Activated naive CD8-positive, alpha-beta T cell (primary cell): ENCODE measurements around the gene LGALSL.

ENCODE experiments used
- H3K27ac Mint-ChIP-seq: one replicate; pipeline ENCODE4 v1.8.0; 2021; ENCODE audit warnings: mixed read lengths
- H3K27me3 Mint-ChIP-seq: one replicate; pipeline ENCODE4 v1.8.0; 2021; ENCODE audit warnings: mixed read lengths
- H3K36me3 Mint-ChIP-seq: one replicate; pipeline ENCODE4 v1.8.0; 2021; ENCODE audit warnings: mixed read lengths
- H3K4me1 Mint-ChIP-seq: one replicate; pipeline ENCODE4 v1.8.0; 2021; ENCODE audit warnings: low read depth, mixed read lengths
- H3K4me3 Mint-ChIP-seq: one replicate; pipeline ENCODE4 v1.8.0; 2021; ENCODE audit warnings: mild to moderate bottlenecking, mixed read lengths
- H3K9me3 Mint-ChIP-seq: one replicate; pipeline ENCODE4 v1.8.0; 2021; ENCODE audit warnings: low read depth, mixed read lengths

LGALSL gene

DNA sequence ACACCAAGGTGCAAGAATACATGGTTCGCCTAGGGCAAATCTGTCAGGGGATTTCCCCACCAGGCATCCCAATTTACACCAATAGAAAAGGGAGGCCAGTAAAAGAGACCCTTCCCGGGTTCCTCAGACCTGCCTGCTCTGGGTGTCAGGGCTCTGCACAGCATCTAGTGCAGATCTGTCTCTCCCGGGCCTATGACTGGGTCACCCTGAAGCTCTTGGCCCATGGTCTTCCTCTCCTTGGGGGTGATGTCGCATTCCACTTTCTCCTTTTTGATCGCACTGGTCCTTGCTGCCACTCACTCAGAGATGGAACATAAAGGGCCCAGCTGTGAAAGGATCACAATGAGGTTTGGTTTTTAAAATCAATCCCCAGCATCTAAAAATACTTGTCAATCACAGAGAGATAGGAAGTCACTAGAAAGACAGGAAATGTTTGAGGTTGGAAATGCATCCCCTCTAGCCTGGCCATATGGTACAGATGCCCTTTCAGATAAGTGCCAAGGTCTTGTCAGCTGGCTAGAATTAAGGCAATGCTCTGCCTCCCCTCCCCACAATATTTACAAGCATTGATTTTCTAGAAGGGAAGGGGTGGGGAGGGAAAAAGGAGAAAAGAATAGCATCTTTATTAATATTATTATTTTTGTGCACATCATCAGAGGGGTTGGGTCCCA, 35.3 kb downstream of the LGALSL start:
- H3K36me3 Mint-ChIP-seq = no peaks in the 10 kb centered on the region
- no peak overlapping the region for H3K4me3 Mint-ChIP-seq
- H3K4me1 Mint-ChIP-seq = peaks cover 9% of the 10 kb centered on the region
- H3K27ac Mint-ChIP-seq = no peak overlapping the region
- peaks cover 2% of the 10 kb centered on the region for H3K27me3 Mint-ChIP-seq
- no peaks in the 10 kb centered on the region for H3K9me3 Mint-ChIP-seq

DNA sequence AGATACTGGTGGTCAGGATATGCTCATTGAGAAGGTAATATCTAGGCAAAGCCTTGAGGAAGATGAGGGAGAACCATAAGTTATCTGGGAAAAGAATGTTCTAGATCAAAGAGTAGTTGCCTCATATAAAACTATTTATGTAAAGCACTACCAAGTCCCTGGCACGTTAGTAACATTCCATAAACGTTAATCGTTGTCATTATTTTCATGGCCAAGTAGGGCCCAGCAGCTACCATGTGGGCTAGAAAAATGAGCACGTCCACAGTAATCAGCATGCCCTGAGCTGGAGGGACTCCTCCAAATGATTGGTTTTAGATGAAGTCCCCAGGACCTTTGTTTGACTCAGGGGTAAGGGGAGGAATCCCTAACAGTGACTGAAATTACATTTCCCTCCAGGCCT, 37.5 kb downstream of the LGALSL start:
- H3K27ac Mint-ChIP-seq = no peak overlapping the region

GRCh38 chr2:64492272-64492671, 38.3 kb downstream of the LGALSL start:
- H3K4me1 Mint-ChIP-seq = peaks cover 9% of the 10 kb centered on the region
- peaks cover 5% of the 10 kb centered on the region for H3K27me3 Mint-ChIP-seq
- no peaks in the 10 kb centered on the region for H3K36me3 Mint-ChIP-seq
- no peak overlapping the region for H3K4me3 Mint-ChIP-seq
- no peaks in the 10 kb centered on the region for H3K9me3 Mint-ChIP-seq
- H3K27ac Mint-ChIP-seq = no peak overlapping the region

More for the DNA sequence above, 37.5 kb downstream of the LGALSL start:
- no peaks in the 10 kb centered on the region for H3K36me3 Mint-ChIP-seq
- no peaks in the 10 kb centered on the region for H3K9me3 Mint-ChIP-seq
- H3K4me3 Mint-ChIP-seq = no peak overlapping the region
- H3K27me3 Mint-ChIP-seq = peaks cover 3% of the 10 kb centered on the region
- peaks cover 9% of the 10 kb centered on the region for H3K4me1 Mint-ChIP-seq

DNA sequence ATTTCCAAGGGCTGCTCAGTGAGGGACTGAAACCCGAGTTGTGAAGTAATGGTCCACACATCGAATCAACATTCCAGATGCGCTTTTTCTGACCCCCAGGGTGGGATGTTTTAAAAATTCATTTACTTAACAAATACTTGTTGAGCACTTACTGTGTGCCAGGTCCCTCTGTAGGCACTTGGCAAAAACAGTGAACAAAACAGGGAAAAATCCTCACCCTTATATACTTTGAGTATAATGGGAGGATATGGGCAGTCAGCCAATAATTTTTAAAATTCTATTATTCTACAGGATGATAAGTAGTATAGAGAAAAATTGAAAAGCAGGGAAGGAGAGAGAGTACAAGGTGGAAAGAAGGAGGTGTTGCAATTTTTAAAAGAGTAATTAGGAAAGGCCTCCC, 38.9 kb downstream of the LGALSL start:
- Mint-ChIP-seq H3K9me3 (no peaks in the 10 kb centered on the region), H3K27me3 (peaks cover 5% of the 10 kb centered on the region), H3K27ac (no peak overlapping the region), H3K4me1 (peaks cover 9% of the 10 kb centered on the region), H3K4me3 (no peak overlapping the region), H3K36me3 (no peaks in the 10 kb centered on the region)

DNA sequence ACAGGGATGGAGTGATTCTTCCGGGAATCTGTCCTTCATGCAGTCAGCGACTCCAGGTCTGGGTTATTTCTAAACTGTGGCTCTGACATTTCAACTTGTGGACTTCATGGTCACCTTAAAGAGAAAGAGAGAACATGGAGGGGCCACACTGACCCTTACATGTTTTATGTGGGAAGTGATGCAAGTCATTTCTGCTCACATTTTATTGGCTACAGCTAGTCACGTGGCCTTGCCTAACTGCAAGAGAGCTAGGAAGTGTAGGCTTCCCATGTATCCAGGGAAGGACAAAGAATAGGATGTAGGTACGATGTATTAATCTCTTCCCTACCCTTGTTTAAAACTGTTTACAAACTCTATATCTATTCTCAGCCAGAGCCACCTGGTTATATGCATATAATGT, 39.8 kb downstream of the LGALSL start:
- Mint-ChIP-seq H3K27me3 (peaks cover 6% of the 10 kb centered on the region), H3K4me3 (no peak overlapping the region), H3K36me3 (no peaks in the 10 kb centered on the region), H3K27ac (no peak overlapping the region), H3K9me3 (no peaks in the 10 kb centered on the region), H3K4me1 (peaks cover 4% of the 10 kb centered on the region)

DNA sequence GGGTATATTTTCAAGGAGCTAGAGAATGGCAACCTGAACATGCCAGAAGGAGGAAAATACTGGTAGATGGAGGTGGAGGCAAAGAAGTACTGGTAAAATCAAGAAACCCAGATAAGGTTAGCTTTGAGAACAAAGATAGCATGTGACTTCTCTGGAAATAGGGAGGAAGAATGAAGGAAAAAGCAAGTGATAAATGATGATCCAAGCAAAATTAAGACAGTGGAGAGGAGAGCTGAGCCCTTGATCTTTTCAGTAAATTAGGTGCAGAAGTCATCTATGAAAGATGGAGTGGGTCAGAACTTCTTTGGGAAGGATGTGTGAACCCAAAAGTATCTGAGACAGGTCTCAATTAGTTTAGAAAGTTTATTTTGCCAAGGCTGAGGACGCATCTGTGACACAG, 44.5 kb downstream of the LGALSL start:
- peaks cover 9% of the 10 kb centered on the region for H3K27me3 Mint-ChIP-seq

DNA sequence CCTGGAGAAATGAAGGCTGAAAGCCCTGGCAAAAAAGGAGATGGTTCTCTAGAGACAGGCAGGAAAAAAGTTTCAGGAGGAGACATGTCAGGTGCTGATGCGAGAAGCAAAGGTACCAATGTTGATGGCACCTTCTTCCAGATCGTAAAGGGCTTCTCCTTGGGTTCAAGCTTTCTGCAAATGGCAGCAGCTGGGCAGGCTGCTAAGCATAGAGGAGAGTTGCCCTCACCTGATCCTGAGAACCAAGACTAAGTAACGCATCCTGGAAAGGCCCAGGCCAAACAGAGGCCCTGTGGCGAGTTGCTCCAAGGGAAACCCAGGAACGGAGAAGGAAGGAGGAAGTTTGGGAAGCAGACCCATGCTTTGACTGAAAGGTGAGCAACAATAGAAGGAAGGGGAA, 46.6 kb downstream of the LGALSL start:
- peaks cover 9% of the 10 kb centered on the region for H3K27me3 Mint-ChIP-seq
- H3K9me3 Mint-ChIP-seq = no peaks in the 10 kb centered on the region
- H3K4me3 Mint-ChIP-seq = no peak overlapping the region
- no peaks in the 10 kb centered on the region for H3K36me3 Mint-ChIP-seq
- H3K4me1 Mint-ChIP-seq = no peaks in the 10 kb centered on the region
- H3K27ac Mint-ChIP-seq = no peak overlapping the region

More for the DNA sequence above, 44.5 kb downstream of the LGALSL start:
- H3K36me3 Mint-ChIP-seq = no peaks in the 10 kb centered on the region
- H3K4me3 Mint-ChIP-seq = no peak overlapping the region
- no peaks in the 10 kb centered on the region for H3K9me3 Mint-ChIP-seq
- no peaks in the 10 kb centered on the region for H3K4me1 Mint-ChIP-seq
- H3K27ac Mint-ChIP-seq = no peak overlapping the region

DNA sequence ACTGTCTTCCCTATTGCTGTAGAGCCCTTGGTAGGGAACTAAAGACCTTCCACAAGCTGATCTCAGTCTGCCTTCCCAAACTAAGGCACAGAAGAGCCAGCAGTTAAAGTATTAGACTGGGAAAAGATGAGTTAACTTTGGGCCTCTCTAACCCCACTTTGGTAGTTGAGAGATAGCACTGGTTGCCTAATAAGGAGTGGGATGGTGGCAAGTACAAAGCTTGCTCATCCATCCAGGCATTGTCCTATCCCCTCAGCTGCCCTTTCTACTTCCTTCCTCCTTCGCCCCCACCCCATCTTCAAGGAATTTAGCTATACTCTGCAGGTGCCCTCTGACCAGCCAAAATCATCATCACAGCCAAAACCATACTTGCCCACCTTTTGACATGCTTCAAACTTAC, 48.0 kb downstream of the LGALSL start:
- H3K36me3 Mint-ChIP-seq = no peaks in the 10 kb centered on the region
- H3K27me3 Mint-ChIP-seq = peaks cover 4% of the 10 kb centered on the region
- H3K27ac Mint-ChIP-seq = no peak overlapping the region
- no peaks in the 10 kb centered on the region for H3K9me3 Mint-ChIP-seq
- no peaks in the 10 kb centered on the region for H3K4me1 Mint-ChIP-seq
- no peak overlapping the region for H3K4me3 Mint-ChIP-seq

- H3K9me3 Mint-ChIP-seq = no peaks in the 10 kb centered on the region
- peaks cover 4% of the 10 kb centered on the region for H3K27me3 Mint-ChIP-seq
- H3K27ac Mint-ChIP-seq = no peak overlapping the region
- no peaks in the 10 kb centered on the region for H3K36me3 Mint-ChIP-seq
- no peak overlapping the region for H3K4me3 Mint-ChIP-seq
- H3K4me1 Mint-ChIP-seq = no peaks in the 10 kb centered on the region
Measured at GRCh38 chr2:64502860-64503259, 48.9 kb downstream of the LGALSL start.

GRCh38 chr2:64504774-64505720, 51.1 kb downstream of the LGALSL start:
- H3K4me3 Mint-ChIP-seq = no peak overlapping the region
- H3K36me3 Mint-ChIP-seq = no peaks in the 10 kb centered on the region
- no peak overlapping the region for H3K27ac Mint-ChIP-seq
- no peaks in the 10 kb centered on the region for H3K4me1 Mint-ChIP-seq
- no peaks in the 10 kb centered on the region for H3K9me3 Mint-ChIP-seq
- H3K27me3 Mint-ChIP-seq = peaks cover 2% of the 10 kb centered on the region

GRCh38 chr2:64506686-64507085, 52.7 kb downstream of the LGALSL start:
- no peaks in the 10 kb centered on the region for H3K9me3 Mint-ChIP-seq
- H3K4me3 Mint-ChIP-seq = no peak overlapping the region
- H3K4me1 Mint-ChIP-seq = no peaks in the 10 kb centered on the region
- H3K27ac Mint-ChIP-seq = no peak overlapping the region
- peaks cover 2% of the 10 kb centered on the region for H3K27me3 Mint-ChIP-seq
- H3K36me3 Mint-ChIP-seq = no peaks in the 10 kb centered on the region
